A673 (cell line): ENCODE data around the gene VCP.

Experiments used
- CTCF ChIP-seq: fragments of 300-800, 200-600 bp; sonication (generic); conservative IDR thresholded peaks from 2 replicates; pipeline ENCODE4 v1.5.1; 2017; ENCODE audit warnings: low read depth, mild to moderate bottlenecking, antibody characterized with exemption, low read length, moderate library complexity, mixed read lengths
- EZH2 ChIP-seq: fragments of 200-600 bp; sonication (generic); IDR thresholded peaks from 2 replicates; pipeline ENCODE4 v1.6.1; 2017; ENCODE audit warnings: borderline replicate concordance, low read depth, mild to moderate bottlenecking, mixed read lengths, antibody characterized with exemption, low read length; ENCODE audit not compliant: poor library complexity, severe bottlenecking

- TF ChIP-seq CTCF = no peak
- TF ChIP-seq EZH2 = no peak
These were observed 13.0 kb downstream of the VCP start for GRCh38 chr9:35059438-35059837.
